Mesothelial cell of epicardium (in vitro differentiated cells): ENCODE data around the gene C10orf71. TPM values are rescaled to one million over a fixed set of nuclear protein-coding genes. Genes with fewer than 3 reads are reported as not detected.

Experiments
- DNase-seq, 2 experiments: peaks; one replicate each; pipeline ENCODE4 v3.0.0; 2021; ENCODE audit warnings: low spot score in 2 of 2; ENCODE audit not compliant: unreplicated experiment in 2 of 2
- H3K27ac Mint-ChIP-seq: 2 replicates; pipeline ENCODE4 v1.8.0; 2021; ENCODE audit warnings: mixed read lengths
- H3K27me3 Mint-ChIP-seq: 2 replicates; pipeline ENCODE4 v1.8.0; 2021; ENCODE audit warnings: low read depth, mixed read lengths
- H3K36me3 Mint-ChIP-seq: 2 replicates; pipeline ENCODE4 v1.8.0; 2021; ENCODE audit warnings: mixed read lengths
- H3K4me1 Mint-ChIP-seq: 2 replicates; pipeline ENCODE4 v1.8.0; 2021; ENCODE audit warnings: mixed read lengths
- H3K4me3 Mint-ChIP-seq: 2 replicates; pipeline ENCODE4 v1.8.0; 2021; ENCODE audit warnings: mild to moderate bottlenecking, moderate library complexity, mixed read lengths
- H3K9me3 Mint-ChIP-seq: 2 replicates; pipeline ENCODE4 v1.8.0; 2021; ENCODE audit warnings: mixed read lengths
- total RNA-seq: library from RNA; stranded (reverse); gene quantifications from 3 replicates; pipeline ENCODE4 v1.2.1, GENCODE V29; 2021
- TF ChIP-seq, protein P1 (sequence below): fragments of 200-600 bp; sonication (generic); IDR thresholded peaks from one replicate; pipeline ENCODE4 v1.5.0; 2021; ENCODE audit warnings: antibody characterized with exemption; ENCODE audit not compliant: unreplicated experiment

C10orf71 gene
- total RNA-seq, 1 donor from 2014 or later, result not detected

DNA sequence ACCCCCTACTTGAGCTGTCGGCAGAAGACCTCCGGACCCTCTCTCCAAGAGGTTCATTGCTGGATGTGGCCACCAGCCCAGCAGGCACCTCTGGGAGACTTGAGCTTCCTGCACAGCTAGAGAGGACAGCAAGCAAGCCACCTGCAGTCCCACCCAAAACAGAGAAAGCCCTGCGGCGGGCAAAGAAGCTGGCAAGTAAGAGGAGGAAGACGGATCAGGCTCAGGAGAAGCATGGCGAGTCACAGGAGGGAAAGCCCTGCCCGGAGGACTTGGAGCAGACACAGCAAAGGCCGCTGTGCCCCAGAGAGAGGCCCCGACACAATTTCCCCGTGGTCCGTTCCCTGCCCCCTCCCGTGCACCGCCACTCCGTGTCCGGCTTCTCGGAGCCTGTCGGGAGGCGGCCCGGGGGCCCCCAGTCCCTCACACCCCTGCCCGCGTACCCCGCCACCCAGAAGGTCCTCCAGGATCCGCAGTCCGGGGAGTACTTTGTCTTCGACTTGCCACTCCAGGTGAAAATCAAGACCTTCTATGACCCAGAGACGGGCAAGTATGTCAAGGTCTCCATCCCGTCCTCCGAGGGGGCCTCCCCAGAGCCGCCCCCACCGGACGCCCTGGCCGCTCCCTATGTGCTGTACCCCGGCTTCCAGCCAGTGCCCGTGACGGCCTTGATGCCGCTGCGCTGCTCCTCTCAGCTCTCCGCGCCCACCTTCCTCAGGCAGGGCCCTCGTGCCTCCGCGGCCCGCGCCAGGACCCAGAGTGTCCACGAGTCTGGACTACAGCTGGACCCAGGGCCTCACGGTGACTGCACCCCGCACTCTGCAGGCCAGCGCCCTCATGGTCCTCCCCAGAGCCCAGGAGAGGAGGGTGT lies 27.2 kb downstream of the C10orf71 start:
- DNase-seq, result no peak
- Mint-ChIP-seq H3K4me3 (no peak overlapping the region), H3K9me3 (no peaks in the 10 kb centered on the region), H3K4me1 (no peaks in the 10 kb centered on the region), H3K27me3 (peaks cover 60% of the 10 kb centered on the region), H3K36me3 (no peaks in the 10 kb centered on the region), H3K27ac (no peak overlapping the region)
- TF ChIP-seq, protein P1, sequence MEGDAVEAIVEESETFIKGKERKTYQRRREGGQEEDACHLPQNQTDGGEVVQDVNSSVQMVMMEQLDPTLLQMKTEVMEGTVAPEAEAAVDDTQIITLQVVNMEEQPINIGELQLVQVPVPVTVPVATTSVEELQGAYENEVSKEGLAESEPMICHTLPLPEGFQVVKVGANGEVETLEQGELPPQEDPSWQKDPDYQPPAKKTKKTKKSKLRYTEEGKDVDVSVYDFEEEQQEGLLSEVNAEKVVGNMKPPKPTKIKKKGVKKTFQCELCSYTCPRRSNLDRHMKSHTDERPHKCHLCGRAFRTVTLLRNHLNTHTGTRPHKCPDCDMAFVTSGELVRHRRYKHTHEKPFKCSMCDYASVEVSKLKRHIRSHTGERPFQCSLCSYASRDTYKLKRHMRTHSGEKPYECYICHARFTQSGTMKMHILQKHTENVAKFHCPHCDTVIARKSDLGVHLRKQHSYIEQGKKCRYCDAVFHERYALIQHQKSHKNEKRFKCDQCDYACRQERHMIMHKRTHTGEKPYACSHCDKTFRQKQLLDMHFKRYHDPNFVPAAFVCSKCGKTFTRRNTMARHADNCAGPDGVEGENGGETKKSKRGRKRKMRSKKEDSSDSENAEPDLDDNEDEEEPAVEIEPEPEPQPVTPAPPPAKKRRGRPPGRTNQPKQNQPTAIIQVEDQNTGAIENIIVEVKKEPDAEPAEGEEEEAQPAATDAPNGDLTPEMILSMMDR, result no peak

DNA sequence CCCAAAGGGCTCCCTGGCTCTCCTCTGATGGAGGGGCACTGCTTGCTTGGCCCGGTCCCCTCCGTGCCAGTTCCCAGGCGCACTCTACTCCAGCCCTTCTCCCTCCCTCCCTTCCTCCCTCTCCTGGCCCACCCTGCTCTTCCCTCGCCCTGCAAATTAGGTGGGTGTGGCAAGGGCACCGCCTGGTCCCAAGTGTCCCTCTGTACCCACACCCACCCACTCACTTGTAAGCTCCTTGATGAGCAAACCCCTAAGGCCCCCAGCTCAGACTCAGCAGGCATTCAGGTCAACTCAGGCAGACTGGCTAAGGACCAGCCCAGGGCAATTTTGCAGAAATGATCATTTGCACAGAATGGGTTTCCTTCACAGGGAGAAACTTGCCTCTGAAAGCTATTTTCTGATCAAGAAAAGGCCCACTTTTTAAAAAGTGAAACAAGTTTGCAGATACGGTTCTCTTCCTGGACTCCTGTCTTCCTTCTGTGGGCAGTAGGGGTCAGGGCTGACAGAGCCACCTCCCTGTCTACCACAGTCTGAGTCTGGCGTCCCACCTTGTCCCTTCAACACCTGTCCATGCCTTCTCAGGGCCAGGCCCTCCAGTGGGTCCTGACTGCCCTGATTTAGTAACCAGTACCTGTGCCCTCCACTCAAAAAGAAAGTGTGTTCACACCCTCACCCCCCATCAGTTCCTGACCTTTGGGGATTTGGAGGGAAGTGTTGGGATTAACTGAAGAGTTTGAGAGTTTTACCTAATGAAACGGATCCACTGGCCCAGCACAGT lies 28.3 kb downstream of the C10orf71 start:
- peaks cover 59% of the 10 kb centered on the region for H3K27me3 Mint-ChIP-seq
- H3K27ac Mint-ChIP-seq, result no peak overlapping the region
- no peak for DNase-seq
- TF ChIP-seq, protein P1, result no peak
- H3K36me3 Mint-ChIP-seq, result no peaks in the 10 kb centered on the region
- no peaks in the 10 kb centered on the region for H3K9me3 Mint-ChIP-seq
- no peak overlapping the region for H3K4me3 Mint-ChIP-seq
- H3K4me1 Mint-ChIP-seq, result no peaks in the 10 kb centered on the region

- no peaks in the 10 kb centered on the region for H3K4me1 Mint-ChIP-seq
- TF ChIP-seq, protein P1, result no peak
- peaks cover 56% of the 10 kb centered on the region for H3K27me3 Mint-ChIP-seq
- H3K9me3 Mint-ChIP-seq, result no peaks in the 10 kb centered on the region
- no peak for DNase-seq
- H3K4me3 Mint-ChIP-seq, result no peak overlapping the region
- H3K27ac Mint-ChIP-seq, result no peak overlapping the region
- no peaks in the 10 kb centered on the region for H3K36me3 Mint-ChIP-seq
Observed at GRCh38 chr10:49328401-49329145, 29.6 kb downstream of the C10orf71 start.

- Mint-ChIP-seq H3K27ac (no peak overlapping the region), H3K9me3 (no peaks in the 10 kb centered on the region), H3K36me3 (no peaks in the 10 kb centered on the region), H3K4me3 (no peak overlapping the region), H3K4me1 (no peaks in the 10 kb centered on the region), H3K27me3 (peaks cover 56% of the 10 kb centered on the region)
- TF ChIP-seq, protein P1, result no peak
- no peak for DNase-seq
Observed at GRCh38 chr10:49329146-49329505, 30.2 kb downstream of the C10orf71 start.

DNA sequence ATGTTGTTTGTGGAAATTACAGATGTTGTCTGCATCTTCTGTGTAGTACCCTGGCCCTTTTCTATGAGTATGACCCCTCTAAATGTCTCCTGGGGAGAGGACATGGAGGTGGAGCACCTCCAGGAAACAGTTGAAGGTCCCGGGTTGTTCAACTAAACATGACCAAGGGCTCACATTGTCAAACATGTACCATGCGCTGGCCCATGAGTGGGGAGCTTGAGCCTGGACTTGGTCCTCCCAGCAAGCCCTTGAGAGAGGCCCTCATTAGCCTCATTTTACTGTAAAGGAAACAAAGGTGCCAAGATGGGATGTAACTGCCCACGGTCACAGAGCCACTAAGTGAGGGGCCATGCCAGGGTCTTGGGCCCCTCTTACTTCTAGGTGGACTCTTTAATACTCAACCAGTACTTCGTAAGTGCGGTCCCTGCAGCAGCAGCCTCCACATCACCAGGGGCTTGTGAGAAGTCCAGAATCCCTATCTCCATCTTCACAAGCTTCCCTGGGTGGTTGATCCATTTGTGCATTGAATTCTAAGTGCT lies 31.2 kb downstream of the C10orf71 start:
- TF ChIP-seq, protein P1, result no peak
- DNase-seq, result no peak
- peaks cover 54% of the 10 kb centered on the region for H3K27me3 Mint-ChIP-seq
- no peaks in the 10 kb centered on the region for H3K4me1 Mint-ChIP-seq
- H3K9me3 Mint-ChIP-seq, result no peaks in the 10 kb centered on the region
- H3K27ac Mint-ChIP-seq, result no peak overlapping the region
- H3K36me3 Mint-ChIP-seq, result no peaks in the 10 kb centered on the region
- H3K4me3 Mint-ChIP-seq, result no peak overlapping the region
